Measurements from ENCODE around the gene TNS2. TPM values are rescaled to one million over a fixed set of nuclear protein-coding genes. Genes with fewer than 3 reads are reported as not detected.

TNS2 gene
- total and polyA plus RNA-seq, 2 of the 13 experiments (the other 11 are each of a cell fraction or from before 2014, with no cell fraction given): 8.9 to 20.4 TPM

DNA sequence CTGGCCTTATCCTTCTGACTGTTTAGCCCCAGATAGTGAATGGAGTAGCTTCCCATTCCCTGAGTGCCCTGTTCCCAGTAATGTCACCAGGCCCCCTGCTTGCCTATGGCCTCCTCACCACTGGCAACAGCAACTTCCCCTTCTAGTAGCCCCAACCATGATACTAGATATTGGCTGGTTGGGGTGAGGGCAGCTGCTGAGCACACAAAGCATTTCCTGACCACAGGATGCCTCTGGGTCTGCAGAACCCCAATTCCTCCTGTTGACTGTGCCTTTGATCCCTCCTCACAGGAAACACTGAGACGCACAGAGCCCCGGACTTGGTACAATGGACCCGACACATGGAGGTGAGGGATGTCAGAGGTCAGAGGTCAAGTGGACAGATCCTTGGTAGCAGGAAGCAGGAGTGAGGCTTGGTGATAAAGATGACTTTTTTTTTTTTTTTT lies 54.0 kb downstream of the TNS2 start (continued):
- TF ChIP-seq, protein P1, sequence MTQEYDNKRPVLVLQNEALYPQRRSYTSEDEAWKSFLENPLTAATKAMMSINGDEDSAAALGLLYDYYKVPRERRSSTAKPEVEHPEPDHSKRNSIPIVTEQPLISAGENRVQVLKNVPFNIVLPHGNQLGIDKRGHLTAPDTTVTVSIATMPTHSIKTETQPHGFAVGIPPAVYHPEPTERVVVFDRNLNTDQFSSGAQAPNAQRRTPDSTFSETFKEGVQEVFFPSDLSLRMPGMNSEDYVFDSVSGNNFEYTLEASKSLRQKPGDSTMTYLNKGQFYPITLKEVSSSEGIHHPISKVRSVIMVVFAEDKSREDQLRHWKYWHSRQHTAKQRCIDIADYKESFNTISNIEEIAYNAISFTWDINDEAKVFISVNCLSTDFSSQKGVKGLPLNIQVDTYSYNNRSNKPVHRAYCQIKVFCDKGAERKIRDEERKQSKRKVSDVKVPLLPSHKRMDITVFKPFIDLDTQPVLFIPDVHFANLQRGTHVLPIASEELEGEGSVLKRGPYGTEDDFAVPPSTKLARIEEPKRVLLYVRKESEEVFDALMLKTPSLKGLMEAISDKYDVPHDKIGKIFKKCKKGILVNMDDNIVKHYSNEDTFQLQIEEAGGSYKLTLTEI (CRISPR knock-in tag; conservative IDR thresholded peaks at IDR 0.05): no peak
- no peak for TF ChIP-seq ZNF160 (CRISPR knock-in tag; IDR thresholded peaks at IDR 0.05)
- TF ChIP-seq, protein P2, sequence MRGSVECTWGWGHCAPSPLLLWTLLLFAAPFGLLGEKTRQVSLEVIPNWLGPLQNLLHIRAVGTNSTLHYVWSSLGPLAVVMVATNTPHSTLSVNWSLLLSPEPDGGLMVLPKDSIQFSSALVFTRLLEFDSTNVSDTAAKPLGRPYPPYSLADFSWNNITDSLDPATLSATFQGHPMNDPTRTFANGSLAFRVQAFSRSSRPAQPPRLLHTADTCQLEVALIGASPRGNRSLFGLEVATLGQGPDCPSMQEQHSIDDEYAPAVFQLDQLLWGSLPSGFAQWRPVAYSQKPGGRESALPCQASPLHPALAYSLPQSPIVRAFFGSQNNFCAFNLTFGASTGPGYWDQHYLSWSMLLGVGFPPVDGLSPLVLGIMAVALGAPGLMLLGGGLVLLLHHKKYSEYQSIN (CRISPR knock-in tag; IDR thresholded peaks at IDR 0.05; ENCODE audit: borderline replicate concordance): no peak
- peak; percentile 46; the same call in 1 of the 2 replicates for TF ChIP-seq FOSL2 (CRISPR knock-in tag; IDR thresholded peaks at IDR 0.05)
- TF ChIP-seq HOXD1 (CRISPR knock-in tag; IDR thresholded peaks at IDR 0.05): no peak
- TF ChIP-seq, protein P3, sequence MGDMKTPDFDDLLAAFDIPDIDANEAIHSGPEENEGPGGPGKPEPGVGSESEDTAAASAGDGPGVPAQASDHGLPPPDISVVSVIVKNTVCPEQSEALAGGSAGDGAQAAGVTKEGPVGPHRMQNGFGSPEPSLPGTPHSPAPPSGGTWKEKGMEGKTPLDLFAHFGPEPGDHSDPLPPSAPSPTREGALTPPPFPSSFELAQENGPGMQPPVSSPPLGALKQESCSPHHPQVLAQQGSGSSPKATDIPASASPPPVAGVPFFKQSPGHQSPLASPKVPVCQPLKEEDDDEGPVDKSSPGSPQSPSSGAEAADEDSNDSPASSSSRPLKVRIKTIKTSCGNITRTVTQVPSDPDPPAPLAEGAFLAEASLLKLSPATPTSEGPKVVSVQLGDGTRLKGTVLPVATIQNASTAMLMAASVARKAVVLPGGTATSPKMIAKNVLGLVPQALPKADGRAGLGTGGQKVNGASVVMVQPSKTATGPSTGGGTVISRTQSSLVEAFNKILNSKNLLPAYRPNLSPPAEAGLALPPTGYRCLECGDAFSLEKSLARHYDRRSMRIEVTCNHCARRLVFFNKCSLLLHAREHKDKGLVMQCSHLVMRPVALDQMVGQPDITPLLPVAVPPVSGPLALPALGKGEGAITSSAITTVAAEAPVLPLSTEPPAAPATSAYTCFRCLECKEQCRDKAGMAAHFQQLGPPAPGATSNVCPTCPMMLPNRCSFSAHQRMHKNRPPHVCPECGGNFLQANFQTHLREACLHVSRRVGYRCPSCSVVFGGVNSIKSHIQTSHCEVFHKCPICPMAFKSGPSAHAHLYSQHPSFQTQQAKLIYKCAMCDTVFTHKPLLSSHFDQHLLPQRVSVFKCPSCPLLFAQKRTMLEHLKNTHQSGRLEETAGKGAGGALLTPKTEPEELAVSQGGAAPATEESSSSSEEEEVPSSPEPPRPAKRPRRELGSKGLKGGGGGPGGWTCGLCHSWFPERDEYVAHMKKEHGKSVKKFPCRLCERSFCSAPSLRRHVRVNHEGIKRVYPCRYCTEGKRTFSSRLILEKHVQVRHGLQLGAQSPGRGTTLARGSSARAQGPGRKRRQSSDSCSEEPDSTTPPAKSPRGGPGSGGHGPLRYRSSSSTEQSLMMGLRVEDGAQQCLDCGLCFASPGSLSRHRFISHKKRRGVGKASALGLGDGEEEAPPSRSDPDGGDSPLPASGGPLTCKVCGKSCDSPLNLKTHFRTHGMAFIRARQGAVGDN (CRISPR knock-in tag; IDR thresholded peaks at IDR 0.05): no peak
- TF ChIP-seq SYNCRIP (IDR thresholded peaks at IDR 0.05; ENCODE audit: insufficient read depth, low read depth, low read length): no peak
- TF ChIP-seq EHMT2 (IDR thresholded peaks at IDR 0.05; ENCODE audit: borderline replicate concordance, low read depth, low read length): no peak
- no peak for TF ChIP-seq PLRG1 (conservative IDR thresholded peaks at IDR 0.05)
- no peak for TF ChIP-seq KLF9 (CRISPR knock-in tag; IDR thresholded peaks at IDR 0.05; ENCODE audit: low read depth)
- TF ChIP-seq RARG (CRISPR knock-in tag; IDR thresholded peaks at IDR 0.05; ENCODE audit: low read depth): no peak
- TF ChIP-seq KAT7 (CRISPR knock-in tag; IDR thresholded peaks at IDR 0.05; ENCODE audit: borderline replicate concordance): no peak
- TF ChIP-seq SRSF4 (IDR thresholded peaks at IDR 0.05; ENCODE audit: low read depth, low read length, poor library complexity, severe bottlenecking): no peak
- TF ChIP-seq, protein P4, sequence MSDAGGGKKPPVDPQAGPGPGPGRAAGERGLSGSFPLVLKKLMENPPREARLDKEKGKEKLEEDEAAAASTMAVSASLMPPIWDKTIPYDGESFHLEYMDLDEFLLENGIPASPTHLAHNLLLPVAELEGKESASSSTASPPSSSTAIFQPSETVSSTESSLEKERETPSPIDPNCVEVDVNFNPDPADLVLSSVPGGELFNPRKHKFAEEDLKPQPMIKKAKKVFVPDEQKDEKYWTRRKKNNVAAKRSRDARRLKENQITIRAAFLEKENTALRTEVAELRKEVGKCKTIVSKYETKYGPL (CRISPR knock-in tag; IDR thresholded peaks at IDR 0.05): no peak
- peak; percentile 92 to 95 for TF ChIP-seq NR2F1 (CRISPR knock-in tag; IDR thresholded peaks at IDR 0.05)
- no peak for TF ChIP-seq SCMH1 (CRISPR knock-in tag; IDR thresholded peaks at IDR 0.05; ENCODE audit: borderline replicate concordance)
- TF ChIP-seq, protein P5, sequence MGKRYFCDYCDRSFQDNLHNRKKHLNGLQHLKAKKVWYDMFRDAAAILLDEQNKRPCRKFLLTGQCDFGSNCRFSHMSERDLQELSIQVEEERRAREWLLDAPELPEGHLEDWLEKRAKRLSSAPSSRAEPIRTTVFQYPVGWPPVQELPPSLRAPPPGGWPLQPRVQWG (CRISPR knock-in tag; IDR thresholded peaks at IDR 0.05; ENCODE audit: borderline replicate concordance, low read depth): no peak
- TF ChIP-seq, protein P6, sequence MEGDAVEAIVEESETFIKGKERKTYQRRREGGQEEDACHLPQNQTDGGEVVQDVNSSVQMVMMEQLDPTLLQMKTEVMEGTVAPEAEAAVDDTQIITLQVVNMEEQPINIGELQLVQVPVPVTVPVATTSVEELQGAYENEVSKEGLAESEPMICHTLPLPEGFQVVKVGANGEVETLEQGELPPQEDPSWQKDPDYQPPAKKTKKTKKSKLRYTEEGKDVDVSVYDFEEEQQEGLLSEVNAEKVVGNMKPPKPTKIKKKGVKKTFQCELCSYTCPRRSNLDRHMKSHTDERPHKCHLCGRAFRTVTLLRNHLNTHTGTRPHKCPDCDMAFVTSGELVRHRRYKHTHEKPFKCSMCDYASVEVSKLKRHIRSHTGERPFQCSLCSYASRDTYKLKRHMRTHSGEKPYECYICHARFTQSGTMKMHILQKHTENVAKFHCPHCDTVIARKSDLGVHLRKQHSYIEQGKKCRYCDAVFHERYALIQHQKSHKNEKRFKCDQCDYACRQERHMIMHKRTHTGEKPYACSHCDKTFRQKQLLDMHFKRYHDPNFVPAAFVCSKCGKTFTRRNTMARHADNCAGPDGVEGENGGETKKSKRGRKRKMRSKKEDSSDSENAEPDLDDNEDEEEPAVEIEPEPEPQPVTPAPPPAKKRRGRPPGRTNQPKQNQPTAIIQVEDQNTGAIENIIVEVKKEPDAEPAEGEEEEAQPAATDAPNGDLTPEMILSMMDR (CRISPR knock-in tag; IDR thresholded peaks at IDR 0.05): no peak

All from HepG2 (cell line).